Measurements from ENCODE around the gene BCL2.

GRCh38 chr18:63143330-63143771 is 176.2 kb downstream of the BCL2 start:
- TF ChIP-seq CTCF (IDR thresholded peaks at IDR 0.05): no peak
- no peak for TF ChIP-seq POLR2A (IDR thresholded peaks at IDR 0.05)

All from transverse colon (tissue), 3 donors.